HepG2 (cell line): Measurements from ENCODE around the gene MTO1. TPM values are rescaled to one million over a fixed set of nuclear protein-coding genes. Genes with fewer than 3 reads are reported as not detected.
"Not testable (repeated sequence)": the region's sequence is repeated elsewhere in the genome, so short reads cannot be mapped to it uniquely, and the experiment has no call there.

Experiments
- ATAC-seq: fragments of 200-7000 bp; cut with Tn5 transposase; 3 replicates; pipeline ENCODE4 v1.9.1; 2020; ENCODE audit warnings: mild to moderate bottlenecking, moderate library complexity
- BruUV-seq: library from RNA; stranded (reverse); fragments of 400-500 nt; replicated peaks from 2 replicates; lab custom pipeline; 2021; lab: Mats Ljungman, UMichigan
- CTCF ChIA-PET: fragments of 300-600 bp; formaldehyde crosslinking; extraction: SDS; loops from one replicate; lab custom pipeline; 2021; ENCODE audit warnings: low total read pairs, inconsistent platforms, low intra/inter-chr PET ratio; lab: Yijun Ruan, JAX
- POLR2A ChIA-PET: fragments of 350-600 bp; sonication (Branson Sonifier 250); formaldehyde crosslinking; loops from one replicate; lab custom pipeline; 2020; ENCODE audit warnings: antibody characterized with exemption, inconsistent platforms; lab: Yijun Ruan, JAX
- DNase-seq: peaks from one replicate; pipeline ENCODE4 v3.0.0-alpha.2; 2015; ENCODE audit warnings: low spot score
- FAIRE-seq: peaks from 3 replicates; lab custom pipeline; 2011; peaks lifted over from hg19 to GRCh38; lab: Jason Lieb, UNC
- H2AFZ ChIP-seq: one replicate; pipeline ENCODE4 v1.6.1; 2011; ENCODE audit warnings: low read length, inconsistent platforms
- H3K27ac ChIP-seq: fragments of 300-600 bp; 3 replicates; pipeline ENCODE4 v1.8.0; 2011; ENCODE audit warnings: mixed run types, mild to moderate bottlenecking, mixed read lengths, low read length, inconsistent platforms; ENCODE audit not compliant: insufficient read depth; ENCODE audit errors: extremely low read length
- H3K27me3 ChIP-seq, 2 experiments: fragments of 200-600 bp in 1 of 2; 2 replicates in 1 of 2; 3 replicates in 1 of 2; pipeline versions ENCODE4 v1.6.0 to v1.8.0; 2011; ENCODE audit warnings: low read length in 2 of 2, mild to moderate bottlenecking in 2 of 2, moderate library complexity in 2 of 2, inconsistent platforms in 1 of 2; ENCODE audit not compliant: insufficient read depth in 2 of 2, control insufficient read depth in 1 of 2
- H3K36me3 ChIP-seq, 2 experiments: fragments of 200-600 bp in 1 of 2; replicated peaks in 1 of 2; 2 replicates in 1 of 2; 3 replicates in 1 of 2; pipeline versions ENCODE4 v1.5.1 to v1.8.0; 2011; ENCODE audit warnings: low read length in 2 of 2, inconsistent platforms in 1 of 2; ENCODE audit not compliant: insufficient read depth in 2 of 2, control insufficient read depth in 1 of 2
- H3K4me1 ChIP-seq: 2 replicates; pipeline ENCODE4 v1.5.1; 2012; ENCODE audit warnings: low read length, inconsistent platforms; ENCODE audit not compliant: insufficient read depth
- H3K4me2 ChIP-seq: 2 replicates; pipeline ENCODE4 v1.6.0; 2011; ENCODE audit warnings: low read depth, low read length, inconsistent platforms
- H3K4me3 ChIP-seq, 3 experiments: fragments of 200-600 bp in 1 of 3; sonication (generic), shearing (Covaris generic) in 1 of 3; replicated peaks in 1 of 3; 2 replicates each; pipeline ENCODE4 v1.5.1; 2011 to 2016; ENCODE audit warnings: low read length in 3 of 3, inconsistent platforms in 2 of 3, low read depth in 2 of 3, mild to moderate bottlenecking in 2 of 3, control low read depth in 1 of 3, mixed read lengths in 1 of 3; ENCODE audit not compliant: insufficient read depth in 1 of 3
- H3K79me2 ChIP-seq: one replicate; pipeline ENCODE4 v1.6.1; 2011; ENCODE audit warnings: low read length, inconsistent platforms; ENCODE audit not compliant: insufficient read depth
- H3K9ac ChIP-seq: 2 replicates; pipeline ENCODE4 v1.6.0; 2011; ENCODE audit warnings: mild to moderate bottlenecking, low read depth, low read length, inconsistent platforms; ENCODE audit not compliant: insufficient read depth
- H3K9me3 ChIP-seq: 2 replicates; pipeline ENCODE4 v1.5.1; 2012; ENCODE audit warnings: mild to moderate bottlenecking, low read length
- H4K20me1 ChIP-seq: 2 replicates; pipeline ENCODE4 v1.6.0; 2011; ENCODE audit warnings: inconsistent platforms, mild to moderate bottlenecking, low read length, moderate library complexity; ENCODE audit not compliant: insufficient read depth
- AGO2 ChIP-seq: fragments of 200-400 bp; formaldehyde crosslinking; optimal IDR thresholded peaks from 2 replicates; pipeline ENCODE3; 2017; ENCODE audit warnings: mild to moderate bottlenecking, low read depth, low read length, moderate library complexity
- HNRNPL ChIP-seq: fragments of 200-400 bp; formaldehyde crosslinking; IDR thresholded peaks from 2 replicates; pipeline ENCODE4 v1.6.1; 2017; ENCODE audit warnings: mild to moderate bottlenecking, low read depth, low read length
- NFIC ChIP-seq: IDR thresholded peaks from 2 replicates; pipeline ENCODE4 v1.6.1; 2012; ENCODE audit warnings: mild to moderate bottlenecking, low read length, inconsistent platforms
- PAF1 ChIP-seq: IDR thresholded peaks from 2 replicates; pipeline ENCODE4 v1.6.1; 2016; ENCODE audit warnings: missing genetic modification reagents, missing compliant biosample characterization
- POLR2AphosphoS5 ChIP-seq: IDR thresholded peaks from 2 replicates; pipeline ENCODE4 v1.6.1; 2012; ENCODE audit warnings: low read depth, low read length
- POLR2G ChIP-seq: fragments of 200-400 bp; formaldehyde crosslinking; IDR thresholded peaks from 2 replicates; pipeline ENCODE4 v1.6.1; 2018; ENCODE audit warnings: mild to moderate bottlenecking, low read depth, low read length, moderate library complexity
- RBFOX2 ChIP-seq: fragments of 200-400 bp; formaldehyde crosslinking; IDR thresholded peaks from 2 replicates; pipeline ENCODE4 v1.6.1; 2017; ENCODE audit warnings: low read depth, mild to moderate bottlenecking, low read length
- RBM22 ChIP-seq: fragments of 200-400 bp; formaldehyde crosslinking; optimal IDR thresholded peaks from 2 replicates; pipeline ENCODE3; 2017; ENCODE audit warnings: mild to moderate bottlenecking, low read length, moderate library complexity
- THAP11 ChIP-seq: IDR thresholded peaks from 2 replicates; pipeline ENCODE4 v1.6.1; 2016; ENCODE audit warnings: missing biosample characterization, missing genetic modification reagents
- ZFP37 ChIP-seq: sonication (generic); formaldehyde crosslinking; IDR thresholded peaks from 2 replicates; pipeline ENCODE4 v1.4.0; 2020; ENCODE audit warnings: missing genetic modification reagents, borderline replicate concordance
- WGBS: methylation state at CpG from one replicate; pipeline ENCODE4 v1.1.6; 2017; ENCODE audit warnings: low lambda C conversion rate; 5-methylcytosine and 5-hydroxymethylcytosine counted together
- in situ Hi-C: cut with HindIII; loops from 2 replicates; pipeline ENCODE4 v1.10.0; 2017; ENCODE audit warnings: low pct_unique_long_range_greater_than_20kb; ENCODE audit not compliant: extremely low pct_ligation_motif_present
- intact Hi-C: fragments of 100-400 bp; cut with micrococcal nuclease; formaldehyde crosslinking; loops from one replicate; pipeline ENCODE4 v1.10.0; 2022; ENCODE audit not compliant: unreplicated experiment
- polyA plus RNA-seq, 8 experiments: library from polyadenylated mRNA; depleted of rRNA in 3 of 8; stranded (reverse) in 7 of 8; unstranded in 1 of 8; fragments of >200 nt; fragmentation: Illumina TruSeq in 4 of 8; extraction: Trizol in 4 of 8; gene quantifications; 2 replicates each; pipeline versions ENCODE4 v1.2.1 to v1.2.3, GENCODE V29; 2011 to 2016; ENCODE audit warnings: low read depth in 4 of 8, missing spikeins in 1 of 8, mixed read lengths in 1 of 8; ENCODE audit not compliant: insufficient read depth in 1 of 8
- total RNA-seq, 5 experiments: library from RNA; depleted of rRNA; stranded (reverse); fragments of >200 nt; fragmentation: Illumina TruSeq; extraction: Trizol; gene quantifications; 2 replicates each; pipeline ENCODE4 v1.2.3, GENCODE V29; 2016; ENCODE audit warnings: low read depth in 1 of 5
- TF ChIP-seq, protein P1 (sequence below), 2 experiments: sonication (generic) in 1 of 2; formaldehyde crosslinking in 1 of 2; IDR thresholded peaks; 2 replicates each; pipeline versions ENCODE4 v1.4.0 to v1.6.1; 2018 to 2020; ENCODE audit warnings: missing genetic modification reagents in 2 of 2, borderline replicate concordance in 1 of 2, low read depth in 1 of 2, mild to moderate bottlenecking in 1 of 2, missing biosample characterization in 1 of 2

The MTO1 gene
- total and polyA plus RNA-seq, 2 of the 13 experiments (the other 11 are each of a cell fraction or from before 2014, with no cell fraction given), result 21.1 to 45.3 TPM

DNA sequence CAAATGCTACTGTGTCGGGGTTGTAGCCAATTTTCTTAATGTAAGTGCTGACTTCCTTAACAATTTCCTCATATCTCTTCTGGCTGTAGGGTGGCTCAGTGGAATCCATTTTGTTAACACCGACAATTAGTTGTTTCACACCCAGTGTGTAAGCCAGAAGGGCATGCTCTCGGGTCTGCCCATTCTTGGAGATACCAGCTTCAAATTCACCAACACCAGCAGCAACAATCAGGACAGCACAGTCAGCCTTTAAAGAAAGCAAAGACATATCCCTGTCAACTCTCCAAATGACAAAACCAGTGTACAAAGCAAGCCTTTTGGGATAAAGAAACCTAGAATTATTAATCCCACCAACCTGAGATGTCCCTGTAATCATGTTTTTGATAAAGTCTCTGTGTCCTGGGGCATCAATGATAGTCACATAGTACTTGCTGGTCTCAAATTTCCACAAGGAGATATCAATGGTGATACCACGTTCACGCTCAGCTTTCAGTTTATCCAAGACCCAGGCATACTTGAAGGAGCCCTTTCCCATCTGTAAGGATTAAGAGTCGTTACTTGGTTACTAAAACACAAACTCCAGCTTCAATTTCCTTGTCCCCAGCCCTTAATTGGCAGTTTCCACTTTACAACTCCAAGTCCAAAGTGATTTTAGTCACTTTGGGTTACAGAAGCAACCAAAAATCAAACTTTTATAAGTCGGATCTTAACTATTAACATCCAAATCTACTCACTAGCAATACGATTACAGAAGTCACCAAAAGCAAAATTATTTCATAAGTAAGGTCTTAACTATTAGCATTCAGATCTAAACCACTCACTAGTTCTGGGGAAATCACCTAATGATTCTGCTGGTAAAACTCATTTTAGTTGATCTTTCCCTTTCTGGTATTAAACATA is 57.7 kb downstream of the MTO1 start:
- Histone ChIP-seq H3K79me2 (peaks cover 28% of the 10 kb centered on the region), H3K27ac (peak overlapping the region; percentile 100), H3K4me3 (peak overlapping the region; percentile 78 to 100 (median 97)), H3K36me3 (peaks cover 7 to 33% of the 10 kb centered on the region in 2 experiments), H3K4me1 (peaks cover 43% of the 10 kb centered on the region), H3K4me2 (peak overlapping the region; percentile 88)
- CTCF ChIA-PET, H2AFZ ChIP-seq, in situ Hi-C loops, H3K27me3 ChIP-seq, ATAC-seq, DNase-seq: not testable (repeated sequence)
- BruUV-seq, result TSS peak; percentile 52
- 4% methylated on average over 6 of the region's 8 CpGs for WGBS
- POLR2A ChIA-PET, result interaction anchor here (0.9 to 6.5 kb wide), 8 partner anchors 24 to 134 kb away, joined by 5 to 130 read pairs (median 28); partner anchors contain the start of genes MTO1 and SLC17A5
- TF ChIP-seq RBFOX2 (peak; percentile 78), ZFP37 (CRISPR knock-in tag) (0 out of 2 replicates have a peak, but pooled peaks have one; percentile 3), RBM22 (peak; percentile 52), POLR2AphosphoS5 (0 out of 2 replicates have a peak, but pooled peaks have one; percentile 6), THAP11 (peak; percentile 4; the same call in 1 of the 2 replicates), NFIC (0 out of 2 replicates have a peak, but pooled peaks have one; percentile 12), HNRNPL (0 out of 2 replicates have a peak, but pooled peaks have one; percentile 52), PAF1 (CRISPR knock-in tag) (peak; percentile 82; the same call in 1 of the 2 replicates), POLR2G (peak; percentile 58), AGO2 (peak; percentile 62)
- TF ChIP-seq, protein P1, sequence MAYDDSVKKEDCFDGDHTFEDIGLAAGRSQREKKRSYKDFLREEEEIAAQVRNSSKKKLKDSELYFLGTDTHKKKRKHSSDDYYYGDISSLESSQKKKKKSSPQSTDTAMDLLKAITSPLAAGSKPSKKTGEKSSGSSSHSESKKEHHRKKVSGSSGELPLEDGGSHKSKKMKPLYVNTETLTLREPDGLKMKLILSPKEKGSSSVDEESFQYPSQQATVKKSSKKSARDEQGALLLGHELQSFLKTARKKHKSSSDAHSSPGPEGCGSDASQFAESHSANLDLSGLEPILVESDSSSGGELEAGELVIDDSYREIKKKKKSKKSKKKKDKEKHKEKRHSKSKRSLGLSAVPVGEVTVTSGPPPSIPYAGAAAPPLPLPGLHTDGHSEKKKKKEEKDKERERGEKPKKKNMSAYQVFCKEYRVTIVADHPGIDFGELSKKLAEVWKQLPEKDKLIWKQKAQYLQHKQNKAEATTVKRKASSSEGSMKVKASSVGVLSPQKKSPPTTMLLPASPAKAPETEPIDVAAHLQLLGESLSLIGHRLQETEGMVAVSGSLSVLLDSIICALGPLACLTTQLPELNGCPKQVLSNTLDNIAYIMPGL (CRISPR knock-in tag; IDR thresholded peaks at IDR 0.05; ENCODE audit: borderline replicate concordance in 1 of 2, low read depth in 1 of 2), result 0 out of 4 replicates have a peak, but pooled peaks of 1 of the 2 experiments have one; percentile 37
- TF ChIP-seq, all 625 proteins: peak for 11; not testable (repeated sequence) for 614
- peaks cover 55% of the 10 kb centered on the region for H4K20me1 ChIP-seq
- intact Hi-C loops, FAIRE-seq, H3K9me3 ChIP-seq: not testable (repeated sequence)
- peak overlapping the region; percentile 100 for H3K9ac ChIP-seq
